Right lobe of liver (tissue), 6 donors: ENCODE data around the gene CNTNAP1. TPM values are rescaled to one million over a fixed set of nuclear protein-coding genes. Genes with fewer than 3 reads are reported as not detected.

Experiments
- ATAC-seq, 4 donors: fragments of 200-7000 bp; cut with Tn5 transposase; one replicate each; pipeline ENCODE4 v1.9.1; 2020; ENCODE audit warnings: mild to moderate bottlenecking in 4 of 4, moderate library complexity in 4 of 4
- DNase-seq, 3 donors: peaks; one replicate each; pipeline ENCODE4 v3.0.0-alpha.2; 2020
- H3K27ac ChIP-seq, 3 donors: fragments of 200-600 bp; one replicate each; pipeline ENCODE4 v1.8.0; 2022
- H3K27me3 ChIP-seq, 2 donors: fragments of 200-600 bp; one replicate each; pipeline ENCODE4 v1.8.0; 2022
- H3K36me3 ChIP-seq, 4 donors: fragments of 200-600 bp; sonication (generic) in 1 of 4; one replicate each; pipeline versions ENCODE4 v1.5.1 to v1.8.0; 2017 to 2022; ENCODE audit warnings: control low read depth in 1 of 4
- H3K4me1 ChIP-seq, 4 donors: fragments of 200-600 bp; sonication (generic) in 1 of 4; one replicate each; pipeline versions ENCODE4 v1.5.1 to v1.8.0; 2017 to 2022; ENCODE audit warnings: control low read depth in 1 of 4
- H3K4me3 ChIP-seq, 3 donors: fragments of 200-600 bp; one replicate each; pipeline ENCODE4 v1.8.0; 2022
- H3K9me3 ChIP-seq, 4 donors: fragments of 200-600 bp; sonication (generic) in 1 of 4; one replicate each; pipeline versions ENCODE4 v1.5.1 to v1.8.0; 2017 to 2022; ENCODE audit warnings: control low read depth in 1 of 4
- CTCF ChIP-seq, 4 donors: fragments of 200-600 bp in 3 of 4; fragments of 450-650 bp in 1 of 4; IDR thresholded peaks; one replicate each; pipeline versions ENCODE4 v1.5.1 to v1.8.0; 2016 to 2022; ENCODE audit warnings: antibody characterized with exemption in 4 of 4, mild to moderate bottlenecking in 2 of 4
- POLR2A ChIP-seq: fragments of 450-650 bp; IDR thresholded peaks from one replicate; pipeline ENCODE4 v1.6.1; 2017; ENCODE audit warnings: antibody characterized with exemption, mild to moderate bottlenecking
- WGBS: methylation state at CpG from one replicate; pipeline ENCODE4 v1.1.6; 2018; ENCODE audit warnings: low coverage, low lambda C conversion rate; ENCODE audit not compliant: insufficient coverage; ENCODE audit errors: missing lambda C conversion rate; 5-methylcytosine and 5-hydroxymethylcytosine counted together
- intact Hi-C, 2 donors: fragments of 100-400 bp; cut with DNase I; formaldehyde crosslinking; loops; one replicate each; pipeline versions ENCODE4 v1.11.2 to v1.14.1; 2022
- total RNA-seq, 6 experiments: library from RNA; depleted of rRNA in 2 of 6; stranded (reverse); fragments of >200 nt in 2 of 6; fragmentation: NEBNext Ultra II Directional in 3 of 6; extraction: Animal tissue kit (Norgen Biotek cat#: 25700) in 3 of 6; gene quantifications; one replicate each; pipeline versions ENCODE4 v1.1.0 to v1.2.4, GENCODE V29; 2016 to 2023
- donor health status: DM: no; HTN: yes; CAD: no.
- donor health status: DM: no; HTN: no; CAD: no.
- donor health status: DM: no; HTN: no; CAD: no.
- donor health status: DM: no; HTN: yes; CAD: no.
- donor health status: DM: no; HTN: yes; CAD: no.

Gene CNTNAP1
- total RNA-seq, 6 experiments from 2014 or later, result 0.42 to 1.8 (median 0.56) TPM

GRCh38 chr17:42704837-42705494, 22.6 kb downstream of the CNTNAP1 start:
- DNase-seq, result no peak
- intact Hi-C loops, result no loop called here
- no peak for TF ChIP-seq CTCF (IDR thresholded peaks at IDR 0.05)
- no peaks in the 10 kb centered on the region for H3K27me3 ChIP-seq
- no peak for ATAC-seq
- no peak overlapping the region for H3K4me3 ChIP-seq
- peaks cover 0 to 86% (median 46%) of the 10 kb centered on the region in 4 donors for H3K36me3 ChIP-seq
- no peaks in the 10 kb centered on the region for H3K4me1 ChIP-seq
- 66% methylated on average over 5 of the region's 8 CpGs for WGBS
- no peak overlapping the region for H3K27ac ChIP-seq
- no peaks in the 10 kb centered on the region for H3K9me3 ChIP-seq

DNA sequence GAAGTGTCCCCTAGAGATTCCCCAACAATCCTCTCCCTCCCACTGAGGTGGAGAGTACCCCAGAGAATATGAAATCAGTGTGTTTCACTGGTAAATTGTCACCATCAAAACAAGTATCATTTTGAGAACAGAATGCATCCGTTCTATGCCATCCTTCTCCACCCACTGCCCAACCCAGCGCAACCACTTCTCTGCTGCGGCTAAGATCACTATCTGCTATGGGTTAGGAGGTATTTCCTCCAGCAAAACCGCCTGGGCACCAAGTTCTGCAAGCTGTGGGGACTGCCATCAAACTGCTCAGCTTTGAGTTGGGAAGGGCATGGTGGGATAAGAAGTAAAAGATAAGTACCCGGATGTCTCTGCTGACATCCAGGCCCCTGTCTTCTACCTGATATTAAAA, 24.4 kb downstream of the CNTNAP1 start:
- DNase-seq (no peak), ATAC-seq (no peak)
- no peak overlapping the region for H3K27ac ChIP-seq
- H3K4me3 ChIP-seq, result no peak overlapping the region
- H3K36me3 ChIP-seq, result peaks cover 0 to 94% (median 54%) of the 10 kb centered on the region in 4 donors
- no peaks in the 10 kb centered on the region for H3K4me1 ChIP-seq
- no peak for TF ChIP-seq POLR2A
- no peak for TF ChIP-seq CTCF (IDR thresholded peaks at IDR 0.05)
- intact Hi-C loops, result no loop called here
- WGBS, result 70% methylated on average over 5 of the region's 5 CpGs
- H3K9me3 ChIP-seq, result no peaks in the 10 kb centered on the region
- no peaks in the 10 kb centered on the region for H3K27me3 ChIP-seq

DNA sequence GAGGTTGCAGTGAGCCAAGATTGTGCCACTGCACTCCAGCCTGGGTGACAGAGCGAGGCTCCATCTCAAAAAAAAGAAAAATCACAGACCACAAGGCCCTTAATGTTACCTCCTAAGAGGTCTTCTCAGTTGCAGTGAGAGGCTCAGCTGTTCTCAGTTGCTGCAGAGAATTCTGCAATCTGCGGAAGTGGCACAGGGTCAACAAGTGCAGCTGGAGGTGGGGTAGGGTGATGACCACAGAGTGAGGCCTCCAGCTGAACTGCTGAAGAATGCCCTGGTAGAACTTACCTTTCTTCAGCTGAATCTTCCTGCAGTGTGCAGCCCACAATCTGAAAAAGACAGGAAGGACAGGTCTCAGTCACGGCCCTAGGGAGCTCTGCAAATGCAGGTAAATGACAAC, 26.3 kb downstream of the CNTNAP1 start:
- intact Hi-C loops, result no loop called here
- no peak for ATAC-seq

DNA sequence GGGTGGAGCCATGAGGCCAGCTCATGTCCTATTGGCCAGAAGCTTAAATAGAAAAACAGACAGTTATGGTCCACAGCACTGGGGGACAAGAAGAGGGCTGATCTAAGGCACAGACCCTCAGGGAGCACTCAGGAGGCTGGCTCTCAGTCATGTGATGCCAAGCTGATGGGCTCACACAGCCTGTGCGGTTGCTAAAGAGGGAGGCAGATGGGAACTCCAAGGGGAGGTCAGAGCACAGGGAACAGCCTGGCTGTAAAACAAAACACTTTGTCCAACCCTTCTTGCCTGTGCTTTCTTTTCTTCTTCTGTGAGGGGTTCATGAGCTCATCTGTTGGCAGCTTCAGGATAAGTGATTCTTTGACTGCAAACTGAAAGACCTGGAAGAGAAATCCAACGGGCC, 27.2 kb downstream of the CNTNAP1 start:
- intact Hi-C loops, result no loop called here
- no peaks in the 10 kb centered on the region for H3K9me3 ChIP-seq
- ATAC-seq (no peak), DNase-seq (no peak)
- no peaks in the 10 kb centered on the region for H3K4me1 ChIP-seq
- H3K27me3 ChIP-seq, result no peaks in the 10 kb centered on the region
- peaks cover 0 to 94% (median 45%) of the 10 kb centered on the region in 4 donors for H3K36me3 ChIP-seq
- no peak overlapping the region for H3K27ac ChIP-seq
- no peak for TF ChIP-seq CTCF (IDR thresholded peaks at IDR 0.05)
- no peak for TF ChIP-seq POLR2A
- WGBS, result 75% methylated on average over 2 of the region's 2 CpGs
- no peak overlapping the region for H3K4me3 ChIP-seq

More for the DNA sequence above, 26.3 kb downstream of the CNTNAP1 start:
- TF ChIP-seq CTCF (IDR thresholded peaks at IDR 0.05) (no peak), POLR2A (no peak)
- H3K9me3 ChIP-seq, result no peaks in the 10 kb centered on the region
- WGBS, result 85% methylated on average over 2 of the region's 3 CpGs
- no peak overlapping the region for H3K27ac ChIP-seq
- no peak for DNase-seq
- no peaks in the 10 kb centered on the region for H3K4me1 ChIP-seq
- H3K27me3 ChIP-seq, result no peaks in the 10 kb centered on the region
- H3K36me3 ChIP-seq, result peaks cover 0 to 96% (median 50%) of the 10 kb centered on the region in 4 donors
- H3K4me3 ChIP-seq, result no peak overlapping the region
